CD4-positive, alpha-beta T cell treated with Interferon gamma for 1 hour (primary cell): ENCODE data around the gene SMIM34.
"Not testable (repeated sequence)": the region's sequence is repeated elsewhere in the genome, so short reads cannot be mapped to it uniquely, and the experiment has no call there.

Source experiments
- DNase-seq: peaks from one replicate; pipeline ENCODE4 v3.0.0-alpha.2; 2020

The SMIM34 gene, protein sequence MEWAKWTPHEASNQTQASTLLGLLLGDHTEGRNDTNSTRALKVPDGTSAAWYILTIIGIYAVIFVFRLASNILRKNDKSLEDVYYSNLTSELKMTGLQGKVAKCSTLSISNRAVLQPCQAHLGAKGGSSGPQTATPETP

DNA sequence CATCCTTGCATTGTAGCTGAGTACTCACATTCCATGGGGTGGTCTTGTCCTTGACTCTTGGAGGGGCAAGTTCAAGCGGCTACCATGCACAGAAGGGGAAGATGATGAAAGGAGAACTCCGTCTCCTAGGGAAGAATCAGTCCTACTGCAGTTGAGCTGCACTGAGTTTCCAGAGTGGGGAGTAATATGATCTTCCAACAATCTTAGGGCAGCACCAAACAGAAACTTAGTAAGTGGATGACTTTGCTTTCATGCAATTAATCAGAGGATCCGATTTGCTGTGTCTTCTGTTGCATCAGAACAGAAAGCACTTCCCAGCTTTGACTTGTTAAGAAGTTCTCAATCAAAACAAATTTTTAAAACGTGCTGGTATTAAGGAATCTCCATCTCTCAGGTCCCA, at the start of gene SMIM34:
TSS of gene SMIM34 (minus strand) at position 147 of the 400 bp plus-strand sequence. CDS start at position 35, 112 bp downstream.
- not testable (repeated sequence) for DNase-seq

DNA sequence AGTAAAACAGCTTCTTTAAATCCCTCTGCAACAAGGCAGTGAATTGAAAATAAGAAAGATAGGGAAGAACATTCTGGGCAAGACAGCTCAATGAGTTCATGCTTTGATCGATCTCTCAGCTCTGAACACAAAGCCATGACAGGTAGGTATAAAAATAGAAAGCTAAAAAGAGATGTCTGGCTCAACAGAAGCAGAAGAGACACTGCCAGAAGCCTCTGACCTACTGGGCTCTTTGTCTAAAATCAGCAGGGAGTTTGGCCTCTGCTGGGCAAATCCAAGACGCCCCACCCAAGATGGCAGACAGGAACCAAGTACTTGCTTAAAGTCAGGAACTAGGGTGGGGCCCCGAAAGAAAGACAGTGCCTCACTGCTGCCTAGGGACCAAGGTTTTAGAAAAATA, 43.6 kb upstream of the SMIM34 start:
- not testable (repeated sequence) for DNase-seq

DNA sequence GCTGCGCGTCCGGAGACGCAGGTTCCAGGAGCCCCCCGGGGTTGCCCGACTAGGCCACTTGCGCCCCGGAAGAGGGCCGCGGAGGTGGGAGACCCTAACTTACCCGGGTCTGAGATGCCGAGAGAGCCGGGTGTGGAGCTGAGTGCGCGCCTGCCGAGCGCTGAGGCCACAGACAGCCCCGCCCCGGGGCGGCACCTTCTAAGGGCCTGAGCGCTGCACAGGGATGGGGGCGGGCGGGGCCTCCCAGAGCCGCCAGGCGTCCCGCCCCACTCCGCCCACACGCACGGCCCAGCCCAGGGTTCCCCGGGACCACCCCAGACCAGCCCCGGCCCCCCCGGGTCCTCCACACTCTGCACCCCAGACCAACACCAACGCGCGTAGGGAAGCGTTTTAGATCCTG, 35.7 kb upstream of the SMIM34 start:
- DNase-seq: not testable (repeated sequence)

DNA sequence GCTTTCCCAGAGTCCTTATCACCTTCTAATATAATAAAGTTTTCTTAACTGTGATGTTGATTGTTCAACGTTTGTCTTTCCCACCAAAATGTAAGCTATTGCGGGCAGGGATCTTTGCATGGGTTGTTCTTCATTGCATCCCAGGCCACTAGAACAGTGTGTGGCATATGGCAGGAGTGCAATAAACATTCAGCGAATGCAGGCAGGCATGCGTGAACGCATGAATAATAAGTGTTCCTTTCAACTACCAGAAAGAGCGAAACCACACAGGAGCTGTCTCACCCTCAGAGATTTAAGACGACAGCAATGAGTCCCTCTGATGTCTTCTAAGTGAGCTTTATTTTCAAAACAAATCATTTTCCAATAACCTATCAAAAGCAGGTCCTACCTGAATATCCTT, 34.5 kb upstream of the SMIM34 start:
- DNase-seq: not testable (repeated sequence)

DNA sequence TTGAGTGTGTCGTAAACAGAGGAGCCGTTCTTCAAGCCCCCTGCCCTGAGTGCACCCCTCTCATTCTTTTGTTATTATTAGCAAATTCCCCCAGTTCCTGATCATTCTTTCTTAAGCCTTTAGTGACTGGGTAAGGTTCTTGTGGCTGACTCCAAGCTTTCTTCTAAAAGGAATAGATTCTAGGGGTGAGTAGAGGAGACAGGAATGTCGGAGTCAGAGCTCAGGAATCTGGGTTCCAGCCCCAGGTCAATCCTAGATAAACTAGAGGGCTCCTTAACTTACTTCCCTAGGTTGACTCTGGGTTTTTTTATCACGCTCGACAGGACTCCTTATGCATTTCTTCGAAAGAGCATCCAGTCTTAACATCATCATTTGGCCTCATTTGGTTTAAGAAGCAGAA, 32.4 kb upstream of the SMIM34 start:
- DNase-seq: not testable (repeated sequence)

DNA sequence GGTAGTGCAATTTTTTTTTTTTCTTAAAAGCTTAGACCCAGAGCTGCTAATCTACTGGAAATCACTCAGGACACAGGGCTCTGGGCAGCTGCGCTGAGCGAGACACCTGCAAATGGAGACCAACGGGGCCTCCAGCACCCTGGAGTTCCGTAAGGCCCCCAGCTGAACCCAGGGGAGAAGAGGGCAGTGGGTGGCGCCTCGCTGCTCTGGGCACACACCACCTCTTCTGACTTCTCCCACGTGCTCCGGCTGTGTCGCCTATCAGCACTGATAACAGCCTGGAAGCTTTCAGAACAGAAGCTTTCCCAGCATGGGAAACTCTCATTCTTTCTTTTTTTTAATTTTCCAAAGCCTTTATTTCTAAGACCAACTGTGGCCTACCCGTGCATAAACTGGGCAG, 31.9 kb upstream of the SMIM34 start:
- not testable (repeated sequence) for DNase-seq

DNA sequence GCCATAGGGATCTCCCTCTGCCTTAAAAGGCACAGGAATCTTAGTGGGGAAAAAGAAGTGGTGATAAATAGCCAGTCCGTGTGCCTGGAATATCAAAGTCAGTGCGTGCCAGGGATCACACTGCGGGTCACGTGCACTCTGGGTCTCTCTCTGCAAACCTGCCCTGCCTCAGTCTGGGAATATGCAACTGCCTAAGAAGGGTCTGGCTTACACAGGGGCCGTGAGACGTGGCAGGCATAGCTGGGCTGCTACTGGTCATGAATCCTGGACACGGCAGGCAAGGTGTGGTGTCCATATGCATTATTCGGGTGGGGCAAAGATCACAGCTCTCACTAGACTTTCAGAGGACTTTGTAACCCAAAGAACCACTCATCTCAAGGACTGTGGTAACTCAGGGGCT, 23.3 kb upstream of the SMIM34 start:
- DNase-seq: not testable (repeated sequence)

DNA sequence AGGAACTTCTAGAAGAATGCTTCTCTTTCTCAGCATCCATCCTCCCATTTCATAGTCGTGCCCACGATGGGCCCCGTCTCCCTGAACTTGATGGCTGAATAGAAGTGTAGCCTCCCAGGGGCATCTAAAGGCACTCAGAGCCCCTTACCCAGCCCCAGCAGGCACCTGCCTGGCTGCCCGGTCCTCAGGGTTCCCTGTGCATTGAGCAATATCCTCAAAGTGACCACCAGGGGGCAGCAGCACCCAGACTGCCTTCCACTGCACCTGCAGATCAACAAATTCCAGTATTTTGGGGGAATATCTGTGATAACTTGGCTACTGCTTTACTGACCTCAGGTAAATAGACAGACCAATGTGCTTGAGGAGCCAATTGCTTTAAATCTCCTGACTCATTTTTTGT, 19.7 kb upstream of the SMIM34 start:
- not testable (repeated sequence) for DNase-seq

DNA sequence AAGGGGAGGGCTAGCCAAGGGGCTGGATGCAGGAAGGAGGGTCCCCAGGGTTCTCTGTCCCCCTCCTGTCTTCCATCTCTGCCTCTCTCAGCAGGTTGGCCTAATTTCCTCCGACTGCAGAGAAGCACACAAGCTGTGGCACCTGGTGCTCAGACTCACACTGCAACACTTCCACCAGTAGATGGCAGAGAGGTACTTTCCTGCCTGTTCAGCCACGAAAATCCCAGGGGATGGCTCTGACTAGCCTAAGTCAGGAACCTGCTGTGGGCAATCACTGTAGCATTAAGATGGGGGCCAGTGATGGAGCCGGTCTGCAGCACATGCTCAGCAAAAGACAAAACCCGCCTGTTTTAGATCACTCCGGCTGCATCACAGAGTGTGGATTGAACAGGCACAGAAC, 6.0 kb upstream of the SMIM34 start:
- not testable (repeated sequence) for DNase-seq

DNA sequence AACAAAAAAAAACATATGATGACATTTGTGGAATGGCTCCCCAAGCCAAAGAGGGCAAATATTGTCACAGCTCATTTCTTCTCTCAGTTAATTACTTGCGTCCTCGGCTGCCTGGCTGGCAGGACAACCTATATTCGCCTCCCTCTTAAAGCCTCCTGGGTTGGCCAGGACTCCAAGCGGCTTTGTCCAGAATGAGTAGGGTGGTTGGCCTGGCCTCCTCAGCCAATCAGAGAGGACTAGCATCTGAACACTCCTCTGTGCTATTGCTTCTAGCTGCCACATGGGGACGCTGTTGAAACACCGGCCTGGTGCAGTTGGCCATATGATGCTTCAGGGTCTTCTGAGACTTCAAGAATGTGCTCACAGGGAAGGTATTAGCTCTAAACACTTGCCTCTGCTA, 4.7 kb upstream of the SMIM34 start:
- DNase-seq: not testable (repeated sequence)

DNA sequence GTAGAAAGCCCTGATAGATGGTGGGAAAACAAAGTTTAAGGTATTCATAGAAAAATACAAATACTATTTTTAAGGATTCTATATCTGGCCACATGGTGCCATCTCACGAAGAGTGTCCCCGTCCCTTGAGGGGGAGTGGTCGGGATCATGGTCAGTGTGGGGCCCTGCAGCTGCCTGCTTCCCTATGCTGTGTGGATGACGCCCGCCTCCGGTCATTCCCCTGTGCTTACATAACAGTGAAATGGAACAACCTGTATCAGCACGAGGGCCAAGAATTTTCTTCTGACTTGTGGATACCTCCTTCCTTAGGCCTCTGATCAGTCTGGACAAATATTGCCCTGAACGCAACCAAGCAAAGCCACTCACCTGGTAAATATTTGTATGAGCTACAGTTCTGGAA, 3.6 kb upstream of the SMIM34 start:
- DNase-seq: not testable (repeated sequence)

DNA sequence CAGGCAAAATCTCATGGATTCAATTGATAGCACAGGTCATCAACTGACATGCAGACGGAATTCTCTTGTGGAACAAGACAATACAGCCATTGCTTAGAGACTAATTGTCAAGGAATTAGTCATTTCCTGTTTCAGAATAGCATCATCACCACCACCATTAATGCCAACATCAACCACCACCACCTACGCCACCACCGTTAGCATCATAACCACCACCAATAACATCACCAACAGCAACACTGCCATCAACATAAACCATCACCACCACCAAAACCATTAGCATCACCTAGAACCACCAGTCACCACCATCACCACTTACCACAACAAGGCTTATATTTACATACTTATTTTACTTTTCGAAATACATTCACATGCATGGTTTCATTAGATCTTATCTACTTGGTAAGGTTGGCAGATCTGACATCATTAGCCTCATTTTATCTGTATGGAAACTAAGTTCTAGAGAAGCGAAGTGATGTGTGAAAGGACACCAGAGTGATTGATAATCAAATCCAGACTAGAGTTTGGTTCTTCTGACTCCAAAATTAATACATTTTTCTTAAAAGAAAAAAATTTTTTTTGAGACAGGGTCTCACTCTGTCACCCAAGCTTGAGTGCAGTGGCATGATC, 6.2 kb downstream of the SMIM34 start:
- not testable (repeated sequence) for DNase-seq

DNA sequence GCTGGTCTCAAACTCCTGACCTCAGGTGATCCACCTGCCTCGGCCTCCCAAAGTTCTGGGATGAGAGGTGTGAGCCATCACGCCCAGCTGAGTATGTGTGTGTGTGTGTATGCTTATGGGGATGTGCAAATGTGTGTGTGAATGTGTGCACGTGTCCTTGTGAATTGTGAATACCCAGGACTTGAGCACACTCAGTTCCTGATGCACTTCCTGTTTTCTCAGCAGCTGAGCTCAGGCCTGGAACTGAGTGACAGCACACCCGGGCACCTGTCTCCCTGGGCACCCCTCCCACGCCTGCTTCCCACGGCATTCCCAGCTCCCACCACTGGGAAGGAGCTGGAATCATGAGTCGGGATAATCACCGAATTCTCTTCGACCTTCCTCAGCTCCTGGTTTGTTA, 16.5 kb downstream of the SMIM34 start:
- DNase-seq: not testable (repeated sequence)

DNA sequence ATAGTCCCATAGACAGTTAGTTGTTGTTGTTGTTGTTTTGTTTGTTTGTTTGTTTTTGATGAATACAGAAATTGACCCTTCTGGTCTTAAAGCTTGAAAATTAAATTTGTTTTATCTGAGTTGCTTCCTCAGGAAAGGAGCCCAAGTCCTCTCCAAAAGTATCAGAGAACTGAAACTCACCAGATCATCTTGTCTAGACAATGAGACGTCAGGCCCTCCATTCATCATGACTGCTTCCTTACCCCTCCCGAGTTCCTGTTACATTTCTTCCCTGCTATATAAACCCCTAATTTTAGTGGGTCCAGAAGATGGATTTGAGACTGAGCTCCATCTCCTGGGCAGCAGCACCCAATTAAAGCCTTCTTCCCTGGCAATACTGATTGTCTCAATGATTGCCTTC, 17.1 kb downstream of the SMIM34 start:
- not testable (repeated sequence) for DNase-seq

DNA sequence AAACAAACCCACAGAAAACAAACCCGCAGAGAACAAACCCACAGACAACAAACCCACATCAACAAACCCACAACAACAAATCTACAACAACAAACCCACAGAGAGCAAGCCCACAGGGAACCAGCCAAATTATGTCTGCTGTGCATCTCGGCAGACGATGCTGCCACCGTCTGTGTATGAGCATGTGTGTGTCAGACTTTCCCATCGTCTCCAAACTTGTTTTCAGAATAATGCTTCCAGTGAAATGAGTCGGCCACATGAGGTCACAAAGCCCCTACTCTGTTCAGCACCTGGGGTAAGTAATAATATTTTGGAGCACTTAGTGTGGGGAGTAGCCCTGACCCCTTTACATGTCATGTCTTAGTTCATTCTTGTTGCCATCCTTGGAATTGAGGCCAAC, 17.6 kb downstream of the SMIM34 start:
- not testable (repeated sequence) for DNase-seq

DNA sequence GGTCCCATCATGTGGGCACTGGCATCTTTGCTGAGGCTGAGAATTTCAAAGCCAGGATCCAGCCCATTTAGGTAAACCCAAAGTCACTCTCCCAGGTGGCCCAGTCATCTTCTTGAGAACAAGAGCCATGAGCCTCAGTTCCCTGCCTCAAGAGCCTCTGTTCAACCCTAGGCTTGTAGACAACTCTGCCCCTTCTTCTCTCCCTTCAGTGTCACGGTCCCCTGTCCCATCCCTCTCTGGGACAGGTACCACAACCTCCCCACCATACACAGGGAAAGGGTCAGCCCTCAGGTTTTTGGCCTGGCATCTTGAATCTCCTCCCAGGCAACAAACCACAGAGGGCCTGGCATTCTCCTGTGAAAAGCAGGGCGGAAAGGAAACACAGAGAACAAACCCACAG, 18.1 kb downstream of the SMIM34 start:
- DNase-seq: not testable (repeated sequence)

DNA sequence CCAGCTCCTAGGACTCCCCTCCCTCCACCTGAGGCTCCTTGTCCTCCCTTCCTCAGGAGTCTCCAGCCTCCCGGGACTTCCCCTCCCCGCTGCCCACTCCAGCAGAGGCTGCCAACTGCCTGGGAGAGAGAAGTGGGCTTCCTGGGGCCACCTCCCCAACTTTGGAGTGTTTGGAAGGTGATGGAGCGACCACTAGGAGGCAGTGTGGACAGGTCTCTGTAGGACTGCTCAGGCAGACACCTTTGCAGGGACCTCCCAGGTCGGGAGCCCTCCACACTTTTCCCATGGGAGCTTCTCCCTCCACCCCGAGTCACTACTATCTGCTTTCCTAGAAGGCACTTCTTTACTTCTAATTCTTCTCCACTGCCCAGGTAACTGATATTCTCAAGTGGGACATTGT, 19.0 kb downstream of the SMIM34 start:
- DNase-seq: not testable (repeated sequence)

DNA sequence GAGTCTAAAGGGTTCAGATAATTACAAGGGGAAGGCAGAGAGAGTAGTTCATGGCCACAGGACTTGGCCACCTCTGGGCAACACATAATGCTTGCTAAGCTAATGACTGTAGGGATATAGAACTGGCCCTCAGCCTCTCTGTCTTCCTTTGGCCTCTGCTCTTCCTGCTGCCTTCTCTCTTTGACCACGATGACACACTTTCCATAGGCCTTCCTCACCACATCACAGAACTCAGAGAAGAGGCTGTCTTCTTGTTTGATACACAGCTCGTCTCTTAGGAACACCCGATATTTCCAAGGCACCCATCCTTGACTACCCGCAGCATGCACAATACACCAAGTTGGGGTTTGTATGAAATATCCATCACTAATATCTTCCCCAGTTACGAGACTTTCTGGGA, 23.2 kb downstream of the SMIM34 start:
- not testable (repeated sequence) for DNase-seq

DNA sequence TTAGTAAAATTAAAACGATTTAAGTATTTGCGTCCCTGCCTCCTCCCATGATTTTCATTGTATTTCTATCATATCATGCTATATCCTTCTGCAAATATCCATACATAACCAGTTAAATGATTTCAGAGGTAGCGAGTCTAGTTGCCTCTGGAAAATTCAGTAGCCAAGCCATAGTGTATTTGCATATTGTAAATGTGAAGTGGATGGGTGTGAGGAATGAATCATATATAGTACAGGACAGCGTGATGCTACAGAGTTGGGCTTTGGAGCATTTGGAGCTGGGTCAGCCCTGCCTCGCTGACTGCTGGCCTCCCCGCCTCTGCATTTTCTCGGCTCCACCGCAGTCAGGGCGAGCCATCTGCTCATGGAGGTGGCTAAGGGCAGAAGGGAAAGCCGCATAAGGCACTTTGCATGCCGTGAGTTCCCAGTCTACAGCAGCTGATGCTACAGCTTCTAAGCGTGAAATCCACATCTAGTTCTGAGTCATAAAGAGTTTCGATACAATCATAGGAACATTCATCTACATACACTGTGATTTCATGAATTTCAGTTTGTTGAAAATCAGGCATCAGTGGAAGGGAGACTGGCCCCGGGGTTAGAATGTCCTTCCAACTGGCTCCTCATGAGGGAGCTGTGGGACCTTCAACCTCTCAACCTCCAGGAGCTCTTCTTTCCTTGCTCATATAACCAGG, 39.9 kb downstream of the SMIM34 start:
- DNase-seq: not testable (repeated sequence)

DNA sequence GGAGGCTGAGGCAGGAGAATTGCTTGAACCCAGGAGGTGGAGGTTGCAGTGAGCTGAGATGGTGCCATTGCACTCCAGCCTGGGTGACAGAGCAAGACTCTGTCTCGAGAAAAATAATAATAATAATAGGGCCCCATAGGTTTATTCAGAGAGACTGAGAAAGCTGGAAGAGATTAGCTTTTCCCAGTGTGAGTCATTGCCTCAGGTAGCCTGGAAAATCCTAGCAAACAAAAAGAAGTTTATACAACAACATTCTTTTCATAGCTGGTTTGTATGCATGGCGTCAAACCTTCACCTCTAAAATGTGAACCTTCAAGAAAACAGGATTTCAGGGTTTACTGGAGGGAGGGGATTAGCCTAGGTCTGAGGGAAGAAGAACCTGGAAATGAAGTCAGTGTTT, 40.6 kb downstream of the SMIM34 start:
- DNase-seq: not testable (repeated sequence)

DNA sequence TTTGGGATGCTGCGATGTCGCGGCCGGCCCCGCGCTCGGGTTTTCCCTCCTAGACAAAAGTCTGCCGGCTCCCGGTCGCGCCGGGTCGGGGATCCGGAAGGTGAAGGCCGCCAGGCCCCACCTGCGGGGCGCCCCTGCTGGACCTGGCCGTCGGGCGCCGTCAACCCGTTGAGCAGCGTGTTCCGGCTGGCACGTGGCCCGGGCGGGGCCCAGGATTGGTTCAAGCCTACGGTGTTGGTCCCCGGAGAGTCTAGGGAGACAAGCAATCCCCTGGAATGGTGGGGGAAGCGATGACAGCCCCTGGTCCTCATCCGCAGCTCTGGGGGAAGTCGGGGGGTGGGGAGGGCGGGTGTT, 48.2 kb downstream of the SMIM34 start:
- not testable (repeated sequence) for DNase-seq

DNA sequence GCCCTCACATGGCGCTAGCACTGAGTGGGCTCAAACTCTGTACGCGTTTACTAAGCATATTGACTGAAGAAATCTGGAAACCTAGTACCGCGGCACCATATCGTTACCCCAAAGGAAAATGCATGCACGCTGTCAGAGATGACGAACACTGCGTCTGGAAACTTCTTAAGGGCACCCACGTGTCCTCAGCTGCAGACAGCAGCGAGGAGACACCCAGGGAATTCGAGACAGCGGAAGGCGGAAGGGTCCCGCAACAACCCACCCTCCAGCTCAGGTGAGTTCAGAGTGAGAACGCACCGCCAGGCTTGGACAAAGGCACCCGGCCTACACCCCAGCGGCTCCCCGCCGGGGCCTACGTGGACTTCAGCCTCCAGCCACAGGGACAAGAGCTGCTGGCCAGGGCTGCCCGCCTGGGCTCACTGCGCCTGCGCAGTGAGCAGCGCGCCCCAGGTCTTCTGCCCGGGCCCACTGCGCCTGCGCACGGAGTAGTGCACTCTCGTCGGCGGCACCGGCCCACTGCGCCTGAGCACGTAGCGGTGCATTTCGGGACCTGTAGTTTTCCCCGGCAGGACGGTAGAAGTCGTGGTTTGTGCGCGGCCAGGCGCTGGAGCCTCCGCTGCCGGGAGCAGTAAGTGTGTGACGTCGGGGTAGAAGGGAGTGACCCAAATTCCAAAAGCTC, 48.7 kb downstream of the SMIM34 start, which contains the start of gene SMIM11:
TSS of gene SMIM11 (plus strand) at position 568 of the 679 bp plus-strand sequence. CDS start 3,998 bp downstream, outside the sequence.
- not testable (repeated sequence) for DNase-seq

DNA sequence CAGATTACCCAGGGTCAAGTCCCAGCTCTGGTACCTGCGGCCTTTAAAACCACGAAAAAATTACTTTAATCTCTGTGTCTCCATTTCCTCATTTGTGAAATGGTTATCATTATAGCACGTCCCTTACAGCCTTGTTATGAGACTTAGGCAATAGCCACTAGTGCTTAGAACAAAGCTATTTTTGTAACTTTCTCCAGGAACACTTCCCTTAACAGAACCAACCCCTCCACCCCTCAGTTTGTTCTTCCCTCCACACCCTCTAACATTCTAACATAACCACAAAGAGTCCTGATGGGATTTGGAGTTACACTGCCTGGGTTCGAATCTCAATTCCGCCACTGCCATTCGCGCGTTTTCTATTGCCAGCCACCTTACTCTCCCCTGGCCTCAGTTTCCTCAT, 49.3 kb downstream of the SMIM34 start:
- not testable (repeated sequence) for DNase-seq

DNA sequence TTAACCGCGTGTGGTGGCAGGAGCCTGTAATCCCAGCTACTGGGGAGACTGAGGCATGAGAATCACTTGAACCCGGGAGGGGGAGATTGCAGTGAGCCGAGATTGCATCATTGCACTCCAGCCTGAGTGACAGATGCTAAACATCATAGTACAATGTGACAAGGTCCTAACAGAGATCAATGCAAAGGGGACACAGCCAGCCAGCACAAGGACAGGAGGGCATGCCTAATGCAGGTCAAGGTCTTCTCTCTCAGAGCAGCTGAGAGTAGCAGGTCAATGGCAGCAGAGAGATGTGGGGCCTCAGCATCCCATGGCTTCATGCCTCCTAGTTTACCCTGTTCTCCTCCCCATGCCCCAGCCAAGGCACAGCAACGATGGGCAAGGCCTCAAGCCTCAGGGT, 51.4 kb downstream of the SMIM34 start:
- no peak for DNase-seq
